ENCODE data around the gene CFAP54. TPM values are rescaled to one million over a fixed set of nuclear protein-coding genes. Genes with fewer than 3 reads are reported as not detected.

The CFAP54 gene
- total and polyA plus RNA-seq, 2 donors (not counting 3 experiments of a cell fraction or from before 2014, with no cell fraction given), result 3.6 to 26.9 TPM

DNA sequence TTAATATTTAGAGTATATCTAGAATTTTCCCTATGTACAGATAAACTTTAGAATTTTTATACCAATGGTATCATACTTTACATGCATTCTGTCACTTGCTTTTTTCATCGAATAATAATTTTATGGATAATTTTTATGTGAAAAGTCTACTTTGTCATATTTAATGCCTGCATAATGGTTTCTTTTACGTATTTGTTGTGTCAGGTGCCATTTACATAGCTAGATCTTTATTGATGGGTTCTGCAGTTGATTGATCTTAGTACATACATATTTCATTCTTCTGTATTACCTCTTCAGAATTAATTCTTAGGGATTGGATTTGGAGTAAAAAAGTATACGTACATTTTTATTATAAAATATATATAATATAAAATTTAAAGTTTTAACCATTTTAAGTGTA is 340.0 kb downstream of the CFAP54 start:
- no peak overlapping the region for H3K27ac ChIP-seq (ENCODE audit: insufficient read depth, low read depth, low read length)
- H3K27me3 ChIP-seq (ENCODE audit: control insufficient read depth in 2 of 2, insufficient read depth in 2 of 2, low read length in 2 of 2), result no peaks in the 10 kb centered on the region
- H3K36me3 ChIP-seq (ENCODE audit: control insufficient read depth in 2 of 2, extremely low read depth in 1 of 2, insufficient read depth in 2 of 2, low read length in 2 of 2), result no peaks in the 10 kb centered on the region
- no peak overlapping the region for H3K4me2 ChIP-seq (ENCODE audit: insufficient read depth, low read length)
- no TSS peak for BruUV-seq (replicated peaks)
- DNase-seq (ENCODE audit: low read depth, low spot score) (no peak), FAIRE-seq (no peak)
- H3K9me3 ChIP-seq (replicated peaks; ENCODE audit: control insufficient read depth, insufficient read depth, low read length), result no peaks in the 10 kb centered on the region
- H2AFZ ChIP-seq (ENCODE audit: low read depth, low read length), result no peak overlapping the region
- H3K4me1 ChIP-seq (ENCODE audit: control insufficient read depth, extremely low read depth, insufficient read depth, low read length), result no peaks in the 10 kb centered on the region
- ChIA-PET POLR2A (no interaction called here), CTCF (no interaction called here)
- no peak for TF ChIP-seq POLR2A (IDR thresholded peaks at IDR 0.05; ENCODE audit: low read depth, low read length)
- TF ChIP-seq JUN (IDR thresholded peaks at IDR 0.05; ENCODE audit: borderline replicate concordance, insufficient read depth, insufficient read length, low read depth), result no peak
- intact Hi-C loops (cut with micrococcal nuclease), result no loop called here
- no peaks in the 10 kb centered on the region for H4K20me1 ChIP-seq (replicated peaks; ENCODE audit: control insufficient read depth, extremely low read depth, insufficient read depth, low read length)
- H3K79me2 ChIP-seq (ENCODE audit: control insufficient read depth, insufficient read depth, low read length), result no peaks in the 10 kb centered on the region
- dilution Hi-C loops (cut with MboI; ENCODE audit: extremely low pct_ligation_motif_present, low sequenced_read_pairs), result no loop called here
- no peak overlapping the region for H3K4me3 ChIP-seq (replicated peaks in 1 of 3; ENCODE audit: insufficient read depth in 1 of 3, low read depth in 1 of 3, low read length in 3 of 3)
- no peak overlapping the region for H3K9ac ChIP-seq (replicated peaks; ENCODE audit: extremely low read depth, insufficient read depth, low read length)
- H3K9me1 ChIP-seq (replicated peaks; ENCODE audit: control insufficient read depth, extremely low read depth, insufficient read depth, low read length), result no peaks in the 10 kb centered on the region

GRCh38 chr12:96831346-96831745 is 342.0 kb downstream of the CFAP54 start:
- no peak overlapping the region for H3K4me3 ChIP-seq (replicated peaks in 1 of 3; ENCODE audit: insufficient read depth in 1 of 3, low read depth in 1 of 3, low read length in 3 of 3)
- H3K27ac ChIP-seq (ENCODE audit: insufficient read depth, low read depth, low read length), result no peak overlapping the region
- TF ChIP-seq, protein P1, sequence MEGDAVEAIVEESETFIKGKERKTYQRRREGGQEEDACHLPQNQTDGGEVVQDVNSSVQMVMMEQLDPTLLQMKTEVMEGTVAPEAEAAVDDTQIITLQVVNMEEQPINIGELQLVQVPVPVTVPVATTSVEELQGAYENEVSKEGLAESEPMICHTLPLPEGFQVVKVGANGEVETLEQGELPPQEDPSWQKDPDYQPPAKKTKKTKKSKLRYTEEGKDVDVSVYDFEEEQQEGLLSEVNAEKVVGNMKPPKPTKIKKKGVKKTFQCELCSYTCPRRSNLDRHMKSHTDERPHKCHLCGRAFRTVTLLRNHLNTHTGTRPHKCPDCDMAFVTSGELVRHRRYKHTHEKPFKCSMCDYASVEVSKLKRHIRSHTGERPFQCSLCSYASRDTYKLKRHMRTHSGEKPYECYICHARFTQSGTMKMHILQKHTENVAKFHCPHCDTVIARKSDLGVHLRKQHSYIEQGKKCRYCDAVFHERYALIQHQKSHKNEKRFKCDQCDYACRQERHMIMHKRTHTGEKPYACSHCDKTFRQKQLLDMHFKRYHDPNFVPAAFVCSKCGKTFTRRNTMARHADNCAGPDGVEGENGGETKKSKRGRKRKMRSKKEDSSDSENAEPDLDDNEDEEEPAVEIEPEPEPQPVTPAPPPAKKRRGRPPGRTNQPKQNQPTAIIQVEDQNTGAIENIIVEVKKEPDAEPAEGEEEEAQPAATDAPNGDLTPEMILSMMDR (IDR thresholded peaks at IDR 0.05; ENCODE audit: extremely low read depth in 1 of 2, insufficient read depth in 1 of 2, low read depth in 1 of 2, low read length in 2 of 2), result no peak
- TF ChIP-seq MYC (IDR thresholded peaks at IDR 0.05; ENCODE audit: low read depth, low read length) (no peak), MAX (IDR thresholded peaks at IDR 0.05; ENCODE audit: insufficient read depth, insufficient read length) (no peak), EZH2 (IDR thresholded peaks at IDR 0.05; ENCODE audit: borderline replicate concordance, low read depth, low read length, severe bottlenecking) (no peak), POLR2A (IDR thresholded peaks at IDR 0.05; ENCODE audit: low read depth, low read length) (no peak), FOS (IDR thresholded peaks at IDR 0.05; ENCODE audit: borderline replicate concordance, insufficient read depth, low read length) (no peak), POLR2AphosphoS5 (IDR thresholded peaks at IDR 0.05; ENCODE audit: insufficient read depth, low read depth, low read length) (no peak), JUN (IDR thresholded peaks at IDR 0.05; ENCODE audit: borderline replicate concordance, insufficient read depth, insufficient read length, low read depth) (no peak)
- intact Hi-C loops (cut with micrococcal nuclease), result no loop called here
- no peaks in the 10 kb centered on the region for H3K36me3 ChIP-seq (ENCODE audit: control insufficient read depth in 2 of 2, extremely low read depth in 1 of 2, insufficient read depth in 2 of 2, low read length in 2 of 2)
- H4K20me1 ChIP-seq (replicated peaks; ENCODE audit: control insufficient read depth, extremely low read depth, insufficient read depth, low read length), result no peaks in the 10 kb centered on the region
- H3K4me1 ChIP-seq (ENCODE audit: control insufficient read depth, extremely low read depth, insufficient read depth, low read length), result no peaks in the 10 kb centered on the region
- no peak for FAIRE-seq
- H2AFZ ChIP-seq (ENCODE audit: low read depth, low read length), result no peak overlapping the region
- no TSS peak for BruUV-seq (replicated peaks)
- no peaks in the 10 kb centered on the region for H3K79me2 ChIP-seq (ENCODE audit: control insufficient read depth, insufficient read depth, low read length)
- no peak for DNase-seq (ENCODE audit: low read depth, low spot score)
- no peaks in the 10 kb centered on the region for H3K9me1 ChIP-seq (replicated peaks; ENCODE audit: control insufficient read depth, extremely low read depth, insufficient read depth, low read length)
- POLR2A ChIA-PET, result no interaction called here
- H3K27me3 ChIP-seq (ENCODE audit: control insufficient read depth in 2 of 2, insufficient read depth in 2 of 2, low read length in 2 of 2), result no peaks in the 10 kb centered on the region
- no peaks in the 10 kb centered on the region for H3K9me3 ChIP-seq (replicated peaks; ENCODE audit: control insufficient read depth, insufficient read depth, low read length)
- H3K4me2 ChIP-seq (ENCODE audit: insufficient read depth, low read length), result no peak overlapping the region
- dilution Hi-C loops (cut with MboI; ENCODE audit: extremely low pct_ligation_motif_present, low sequenced_read_pairs), result no loop called here
- no peak overlapping the region for H3K9ac ChIP-seq (replicated peaks; ENCODE audit: extremely low read depth, insufficient read depth, low read length)
- CTCF ChIA-PET, result no interaction called here

Measured in endothelial cell of umbilical vein (primary cell).